BE2C (cell line): ENCODE results near the gene ZNF292.
"Not testable (repeated sequence)": the region's sequence is repeated elsewhere in the genome, so short reads cannot be mapped to it uniquely, and the experiment has no call there.

ENCODE experiments used
- DNase-seq: peaks from one replicate; pipeline ENCODE4 v3.0.0-alpha.2; 2020
- H3K27me3 ChIP-seq: fragments of 250-450 bp; sonication (Bioruptor Pico); 2 replicates; pipeline ENCODE4 v1.5.1; 2020; ENCODE audit warnings: mild to moderate bottlenecking
- H3K36me3 ChIP-seq: fragments of 250-450 bp; sonication (Bioruptor Pico); 2 replicates; pipeline ENCODE4 v1.5.1; 2020; ENCODE audit warnings: mild to moderate bottlenecking
- H3K4me1 ChIP-seq: fragments of 250-450 bp; sonication (Bioruptor Pico); 2 replicates; pipeline ENCODE4 v1.5.1; 2020
- H3K4me3 ChIP-seq: 2 replicates; pipeline ENCODE4 v1.5.1; 2011; ENCODE audit warnings: low read depth, low read length
- H3K9me3 ChIP-seq: fragments of 250-450 bp; sonication (Bioruptor Pico); 2 replicates; pipeline ENCODE4 v1.5.1; 2020
- TF ChIP-seq, protein P1 (sequence below): IDR thresholded peaks from 2 replicates; pipeline ENCODE4 v1.5.1; 2012; ENCODE audit warnings: mild to moderate bottlenecking, low read depth, low read length

The ZNF292 gene

DNA sequence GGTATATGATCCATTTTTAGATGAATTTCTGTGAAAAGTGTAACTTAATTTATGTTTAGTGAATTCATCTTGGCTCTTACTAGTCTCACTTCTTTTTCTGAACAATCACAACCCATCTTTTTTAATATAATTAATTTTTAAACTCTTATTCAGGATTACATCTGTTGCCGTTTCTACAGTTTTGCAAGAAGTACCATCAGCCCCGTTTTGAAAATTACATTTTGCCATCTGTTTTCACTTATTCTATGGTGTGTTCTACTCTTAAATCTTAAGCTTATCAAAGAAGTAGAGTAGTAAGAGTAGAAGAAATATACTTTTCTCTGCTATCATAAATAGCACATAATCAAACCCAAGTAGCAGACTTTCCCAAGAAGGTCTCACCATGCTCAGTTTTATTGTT is 70.1 kb downstream of the ZNF292 start:
- no peak for DNase-seq
- Histone ChIP-seq H3K9me3 (no peaks in the 10 kb centered on the region), H3K27me3 (no peaks in the 10 kb centered on the region), H3K4me1 (no peaks in the 10 kb centered on the region), H3K4me3 (no peak overlapping the region), H3K36me3 (peaks cover 58% of the 10 kb centered on the region)
- TF ChIP-seq, protein P1, sequence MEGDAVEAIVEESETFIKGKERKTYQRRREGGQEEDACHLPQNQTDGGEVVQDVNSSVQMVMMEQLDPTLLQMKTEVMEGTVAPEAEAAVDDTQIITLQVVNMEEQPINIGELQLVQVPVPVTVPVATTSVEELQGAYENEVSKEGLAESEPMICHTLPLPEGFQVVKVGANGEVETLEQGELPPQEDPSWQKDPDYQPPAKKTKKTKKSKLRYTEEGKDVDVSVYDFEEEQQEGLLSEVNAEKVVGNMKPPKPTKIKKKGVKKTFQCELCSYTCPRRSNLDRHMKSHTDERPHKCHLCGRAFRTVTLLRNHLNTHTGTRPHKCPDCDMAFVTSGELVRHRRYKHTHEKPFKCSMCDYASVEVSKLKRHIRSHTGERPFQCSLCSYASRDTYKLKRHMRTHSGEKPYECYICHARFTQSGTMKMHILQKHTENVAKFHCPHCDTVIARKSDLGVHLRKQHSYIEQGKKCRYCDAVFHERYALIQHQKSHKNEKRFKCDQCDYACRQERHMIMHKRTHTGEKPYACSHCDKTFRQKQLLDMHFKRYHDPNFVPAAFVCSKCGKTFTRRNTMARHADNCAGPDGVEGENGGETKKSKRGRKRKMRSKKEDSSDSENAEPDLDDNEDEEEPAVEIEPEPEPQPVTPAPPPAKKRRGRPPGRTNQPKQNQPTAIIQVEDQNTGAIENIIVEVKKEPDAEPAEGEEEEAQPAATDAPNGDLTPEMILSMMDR = no peak

DNA sequence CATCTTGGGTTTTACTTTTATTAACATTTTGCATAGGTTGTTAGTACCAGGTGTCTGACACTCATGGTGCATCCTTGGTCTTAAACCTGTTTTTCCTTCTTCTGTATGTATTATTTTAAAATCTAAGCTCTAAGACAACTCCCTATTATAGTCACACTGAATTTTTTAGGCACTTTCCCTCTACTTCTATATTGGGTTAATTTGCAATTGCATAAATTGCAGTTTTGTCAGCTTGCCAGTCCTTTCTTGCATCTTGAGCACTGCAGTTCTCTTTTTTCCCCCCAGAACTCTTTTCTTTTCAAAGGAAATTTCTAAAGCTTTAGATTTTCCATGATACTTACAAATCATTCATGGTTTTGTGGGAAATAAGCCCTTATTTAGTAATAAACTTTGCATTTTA is 70.6 kb downstream of the ZNF292 start:
- TF ChIP-seq, protein P1 = no peak
- peaks cover 56% of the 10 kb centered on the region for H3K36me3 ChIP-seq

DNA sequence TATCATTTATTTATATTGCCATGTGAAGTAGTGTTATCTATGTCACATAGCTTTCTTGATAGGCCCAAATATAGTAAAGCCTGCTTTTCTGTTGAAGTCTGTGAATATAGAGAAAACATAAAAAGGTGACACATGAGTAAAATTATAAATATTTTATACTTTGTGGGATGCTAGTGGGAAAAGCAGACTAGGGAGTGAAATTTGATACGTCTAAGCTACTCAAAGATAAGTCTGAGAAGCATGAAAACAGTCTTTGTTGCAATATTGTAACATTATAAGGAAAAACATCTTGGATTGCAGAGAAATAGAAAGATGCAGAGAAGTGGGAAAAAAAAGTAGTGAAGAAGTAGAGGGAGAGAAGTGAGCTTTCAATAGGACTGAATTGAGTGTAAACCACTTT is 75.4 kb downstream of the ZNF292 start:
- H3K9me3 ChIP-seq = no peaks in the 10 kb centered on the region
- no peak for DNase-seq
- TF ChIP-seq, protein P1 = no peak
- no peaks in the 10 kb centered on the region for H3K27me3 ChIP-seq
- peaks cover 25% of the 10 kb centered on the region for H3K36me3 ChIP-seq
- no peaks in the 10 kb centered on the region for H3K4me1 ChIP-seq
- H3K4me3 ChIP-seq = no peak overlapping the region

More for the DNA sequence above, 70.6 kb downstream of the ZNF292 start:
- H3K4me3 ChIP-seq = no peak overlapping the region
- no peaks in the 10 kb centered on the region for H3K27me3 ChIP-seq
- DNase-seq = no peak
- no peaks in the 10 kb centered on the region for H3K9me3 ChIP-seq
- H3K4me1 ChIP-seq = no peaks in the 10 kb centered on the region

DNA sequence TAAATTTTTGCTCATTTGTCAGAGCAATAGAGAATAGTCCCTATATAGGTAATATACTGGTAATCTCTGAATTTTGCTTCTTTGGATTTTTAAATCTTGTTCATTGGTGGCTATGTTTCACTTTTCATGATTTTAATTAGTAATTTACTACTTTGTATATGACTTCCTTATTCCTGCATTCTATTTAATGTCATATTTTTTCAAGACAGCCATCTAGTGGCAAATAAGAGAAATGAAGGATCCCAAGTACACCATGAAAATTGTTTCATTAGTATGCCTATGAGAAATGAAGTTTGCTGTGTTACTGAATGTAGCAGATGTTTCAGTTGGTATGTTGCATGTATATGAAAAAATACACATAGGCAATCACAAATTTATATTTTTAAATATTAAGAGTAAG is 82.4 kb downstream of the ZNF292 start:
- Histone ChIP-seq H3K27me3 (no peaks in the 10 kb centered on the region), H3K9me3 (no peaks in the 10 kb centered on the region), H3K36me3 (peaks cover 14% of the 10 kb centered on the region), H3K4me1 (no peaks in the 10 kb centered on the region), H3K4me3 (no peak overlapping the region)
- no peak for DNase-seq
- TF ChIP-seq, protein P1 = peak; percentile 49

DNA sequence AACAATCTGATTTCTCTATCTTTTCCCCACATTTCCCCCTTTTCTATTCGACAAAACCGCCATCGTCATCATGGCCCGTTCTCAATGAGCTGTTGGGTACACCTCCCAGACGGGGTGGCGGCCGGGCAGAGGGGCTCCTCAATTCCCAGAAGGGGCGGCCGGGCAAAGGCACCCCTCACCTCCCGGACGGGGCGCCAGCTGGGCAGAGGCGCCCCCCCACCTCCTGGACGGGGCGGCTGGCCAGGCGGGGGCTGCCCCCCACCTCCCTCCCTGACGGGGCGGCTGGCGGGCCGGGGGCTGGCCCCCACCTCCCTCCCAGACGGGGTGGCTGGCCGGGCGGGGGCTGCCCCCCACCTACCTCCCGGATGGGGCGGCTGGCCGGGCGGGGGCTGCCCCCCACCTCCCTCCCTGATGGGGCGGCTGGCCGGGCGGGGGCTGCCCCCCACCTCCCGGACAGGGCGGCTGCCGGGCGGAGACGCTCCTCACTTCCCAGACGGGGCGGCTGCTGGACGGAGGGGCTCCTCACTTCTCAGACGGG is 83.8 kb downstream of the ZNF292 start:
- H3K27me3 ChIP-seq, H3K4me3 ChIP-seq, H3K9me3 ChIP-seq, DNase-seq, H3K4me1 ChIP-seq: not testable (repeated sequence)
- peaks cover 18% of the 10 kb centered on the region for H3K36me3 ChIP-seq

DNA sequence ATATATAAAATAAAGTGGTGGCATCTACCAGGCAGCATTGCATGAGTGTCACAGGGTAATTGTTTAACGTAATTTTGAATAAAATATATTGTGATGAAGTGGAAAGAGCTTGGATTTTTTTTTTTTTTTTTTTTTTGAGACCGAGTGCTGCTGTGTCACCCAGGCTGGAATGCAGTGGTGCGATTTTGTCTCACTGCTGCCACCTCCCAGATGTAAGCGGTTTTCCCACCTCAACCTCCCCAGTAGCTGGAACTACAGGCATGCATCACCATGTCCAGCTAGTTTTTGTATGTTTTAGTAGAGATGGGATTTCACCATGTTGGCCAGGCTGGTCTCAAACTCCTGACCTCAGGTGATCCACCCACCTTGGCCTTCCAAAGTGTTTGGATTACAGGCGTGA is 85.9 kb downstream of the ZNF292 start:
- Histone ChIP-seq H3K36me3 (peaks cover 29% of the 10 kb centered on the region), H3K27me3 (no peaks in the 10 kb centered on the region), H3K9me3 (no peaks in the 10 kb centered on the region), H3K4me3 (no peak overlapping the region), H3K4me1 (no peaks in the 10 kb centered on the region)
- TF ChIP-seq, protein P1 = no peak
- DNase-seq = no peak

DNA sequence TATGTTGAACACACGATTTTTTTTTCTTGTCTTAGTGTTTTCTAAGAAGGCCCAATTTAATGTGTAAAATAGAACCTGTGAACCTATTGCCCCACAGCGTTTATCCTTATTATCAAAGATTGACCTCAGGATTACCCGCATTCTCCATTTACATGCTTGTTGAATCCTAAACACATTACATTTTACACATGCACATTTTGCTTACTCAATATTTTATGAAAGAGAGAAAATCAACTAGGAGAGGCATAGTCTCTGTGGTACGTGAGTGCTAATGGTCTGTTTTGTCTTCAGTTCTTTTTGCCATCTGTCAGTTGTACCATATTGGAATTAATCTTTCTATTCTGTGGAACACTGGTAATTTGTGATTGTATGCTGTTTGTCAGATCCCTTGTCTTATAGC is 86.9 kb downstream of the ZNF292 start:
- Histone ChIP-seq H3K27me3 (no peaks in the 10 kb centered on the region), H3K9me3 (no peaks in the 10 kb centered on the region), H3K4me1 (no peaks in the 10 kb centered on the region), H3K36me3 (peaks cover 36% of the 10 kb centered on the region), H3K4me3 (no peak overlapping the region)
- DNase-seq = no peak
- TF ChIP-seq, protein P1 = no peak
